HepG2 (cell line): ENCODE data around the gene UQCRHL. TPM values are rescaled to one million over a fixed set of nuclear protein-coding genes. Genes with fewer than 3 reads are reported as not detected.

Source experiments
- ERF ChIP-seq: IDR thresholded peaks from 2 replicates; pipeline ENCODE4 v1.6.1; 2018; ENCODE audit warnings: missing biosample characterization, missing genetic modification reagents
- ETV6 ChIP-seq: sonication (generic); formaldehyde crosslinking; conservative IDR thresholded peaks from 2 replicates; pipeline ENCODE4 v1.4.0; 2020; ENCODE audit warnings: missing genetic modification reagents
- HOXA7 ChIP-seq: sonication (generic); formaldehyde crosslinking; IDR thresholded peaks from 2 replicates; pipeline ENCODE4 v1.8.1; 2022; ENCODE audit warnings: mild to moderate bottlenecking, missing genetic modification reagents, moderate library complexity
- KDM4B ChIP-seq: sonication (generic); formaldehyde crosslinking; IDR thresholded peaks from 2 replicates; pipeline ENCODE4 v1.4.0; 2020; ENCODE audit warnings: missing genetic modification reagents
- NR2F2 ChIP-seq: IDR thresholded peaks from 2 replicates; pipeline ENCODE4 v1.6.1; 2012; ENCODE audit warnings: low read depth, inconsistent platforms, borderline replicate concordance
- NR3C1 ChIP-seq: sonication (generic); formaldehyde crosslinking; IDR thresholded peaks from 2 replicates; pipeline ENCODE4 v1.4.0; 2020; ENCODE audit warnings: missing genetic modification reagents
- SIN3B ChIP-seq: fragments of 150-350 bp; IDR thresholded peaks from 2 replicates; pipeline ENCODE4 v1.6.1; 2014; ENCODE audit warnings: low read length
- SP4 ChIP-seq: sonication (generic); formaldehyde crosslinking; IDR thresholded peaks from 2 replicates; pipeline ENCODE4 v1.8.1; 2023; ENCODE audit warnings: mild to moderate bottlenecking, missing genetic modification reagents
- SRSF9 ChIP-seq: fragments of 200-400 bp; formaldehyde crosslinking; IDR thresholded peaks from 2 replicates; pipeline ENCODE4 v1.6.1; 2018; ENCODE audit warnings: borderline replicate concordance, mild to moderate bottlenecking, low read depth, low read length; ENCODE audit not compliant: insufficient read depth, poor library complexity, severe bottlenecking
- TRIM24 ChIP-seq: sonication (generic); formaldehyde crosslinking; IDR thresholded peaks from 2 replicates; pipeline ENCODE4 v1.8.0; 2022; ENCODE audit warnings: mild to moderate bottlenecking, missing genetic modification reagents
- TSC22D2 ChIP-seq: sonication (generic); formaldehyde crosslinking; IDR thresholded peaks from 2 replicates; pipeline ENCODE4 v1.5.1; 2020; ENCODE audit warnings: missing genetic modification reagents, mild to moderate bottlenecking, borderline replicate concordance
- ZNF280B ChIP-seq: sonication (generic); formaldehyde crosslinking; IDR thresholded peaks from 2 replicates; pipeline ENCODE4 v1.5.0; 2020; ENCODE audit warnings: missing genetic modification reagents, mild to moderate bottlenecking, borderline replicate concordance
- ZNF430 ChIP-seq: sonication (generic); formaldehyde crosslinking; IDR thresholded peaks from 2 replicates; pipeline ENCODE4 v1.9.0; 2021; ENCODE audit warnings: mild to moderate bottlenecking, missing genetic modification reagents
- ZNF605 ChIP-seq: sonication (generic); formaldehyde crosslinking; IDR thresholded peaks from 2 replicates; pipeline ENCODE4 v1.8.0; 2022; ENCODE audit warnings: mild to moderate bottlenecking, missing genetic modification reagents
- ZNF607 ChIP-seq: sonication (generic); formaldehyde crosslinking; IDR thresholded peaks from 2 replicates; pipeline ENCODE4 v1.5.1; 2020; ENCODE audit warnings: missing genetic modification reagents, mild to moderate bottlenecking, borderline replicate concordance
- polyA plus RNA-seq, 8 experiments: library from polyadenylated mRNA; depleted of rRNA in 3 of 8; stranded (reverse) in 7 of 8; unstranded in 1 of 8; fragments of >200 nt; fragmentation: Illumina TruSeq in 4 of 8; extraction: Trizol in 4 of 8; gene quantifications; 2 replicates each; pipeline versions ENCODE4 v1.2.1 to v1.2.3, GENCODE V29; 2011 to 2016; ENCODE audit warnings: low read depth in 4 of 8, missing spikeins in 1 of 8, mixed read lengths in 1 of 8; ENCODE audit not compliant: insufficient read depth in 1 of 8
- total RNA-seq, 5 experiments: library from RNA; depleted of rRNA; stranded (reverse); fragments of >200 nt; fragmentation: Illumina TruSeq; extraction: Trizol; gene quantifications; 2 replicates each; pipeline ENCODE4 v1.2.3, GENCODE V29; 2016; ENCODE audit warnings: low read depth in 1 of 5
- TF ChIP-seq, protein P1 (sequence below): sonication (generic); formaldehyde crosslinking; IDR thresholded peaks from 2 replicates; pipeline ENCODE4 v1.4.0; 2020; ENCODE audit warnings: missing genetic modification reagents
- TF ChIP-seq, protein P2 (sequence below), 2 experiments: sonication (generic) in 1 of 2; formaldehyde crosslinking in 1 of 2; IDR thresholded peaks; 2 replicates each; pipeline versions ENCODE4 v1.5.1 to v1.6.1; 2011 to 2020; ENCODE audit warnings: borderline replicate concordance in 1 of 2, low read depth in 1 of 2, low read length in 1 of 2, mild to moderate bottlenecking in 1 of 2, missing genetic modification reagents in 1 of 2, moderate library complexity in 1 of 2

UQCRHL gene
- total and polyA plus RNA-seq, 2 of the 13 experiments (the other 11 are each of a cell fraction or from before 2014, with no cell fraction given) = 1.8 to 2.3 TPM

DNA sequence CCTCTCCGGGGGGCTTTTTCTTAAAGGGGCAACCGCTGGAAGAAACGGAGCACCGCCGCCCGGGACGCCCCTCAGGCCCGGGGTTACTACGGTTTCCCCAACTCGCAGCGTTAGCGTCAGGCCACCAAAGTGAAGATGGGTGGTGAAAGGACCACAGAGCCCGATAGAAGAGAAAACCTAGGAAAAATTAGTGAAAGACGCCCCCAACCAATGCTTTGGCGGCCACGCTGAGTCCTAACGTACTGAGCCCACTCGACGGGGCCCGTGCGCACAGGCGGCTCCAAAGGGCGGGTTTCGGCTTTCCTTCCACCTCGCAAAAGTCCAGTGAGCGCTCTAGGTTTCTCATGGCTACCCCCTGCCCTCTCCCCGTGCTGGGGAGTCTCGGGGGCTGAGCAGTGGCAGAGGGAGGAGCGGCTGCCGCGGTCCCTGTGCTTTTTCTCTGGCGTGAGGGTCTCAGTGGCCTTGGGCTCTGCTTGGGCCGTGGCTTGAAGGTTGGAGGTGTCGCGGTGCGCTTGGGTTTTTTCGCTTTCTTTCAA is 27.8 kb upstream of the UQCRHL start (continued):
- TF ChIP-seq ZNF605 (CRISPR knock-in tag) (peak; percentile 86), ZNF607 (CRISPR knock-in tag) (no peak), TSC22D2 (no peak), ZNF280B (CRISPR knock-in tag) (no peak), ETV6 (no peak), SRSF9 (no peak), NR3C1 (CRISPR knock-in tag) (no peak), HOXA7 (no peak), NR2F2 (0 out of 2 replicates have a peak, but pooled peaks have one; percentile 36), ERF (no peak), KDM4B (no peak), SIN3B (no peak), TRIM24 (no peak), SP4 (CRISPR knock-in tag) (no peak), ZNF430 (peak; percentile 11; the same call in 1 of the 2 replicates)
- TF ChIP-seq, protein P1, sequence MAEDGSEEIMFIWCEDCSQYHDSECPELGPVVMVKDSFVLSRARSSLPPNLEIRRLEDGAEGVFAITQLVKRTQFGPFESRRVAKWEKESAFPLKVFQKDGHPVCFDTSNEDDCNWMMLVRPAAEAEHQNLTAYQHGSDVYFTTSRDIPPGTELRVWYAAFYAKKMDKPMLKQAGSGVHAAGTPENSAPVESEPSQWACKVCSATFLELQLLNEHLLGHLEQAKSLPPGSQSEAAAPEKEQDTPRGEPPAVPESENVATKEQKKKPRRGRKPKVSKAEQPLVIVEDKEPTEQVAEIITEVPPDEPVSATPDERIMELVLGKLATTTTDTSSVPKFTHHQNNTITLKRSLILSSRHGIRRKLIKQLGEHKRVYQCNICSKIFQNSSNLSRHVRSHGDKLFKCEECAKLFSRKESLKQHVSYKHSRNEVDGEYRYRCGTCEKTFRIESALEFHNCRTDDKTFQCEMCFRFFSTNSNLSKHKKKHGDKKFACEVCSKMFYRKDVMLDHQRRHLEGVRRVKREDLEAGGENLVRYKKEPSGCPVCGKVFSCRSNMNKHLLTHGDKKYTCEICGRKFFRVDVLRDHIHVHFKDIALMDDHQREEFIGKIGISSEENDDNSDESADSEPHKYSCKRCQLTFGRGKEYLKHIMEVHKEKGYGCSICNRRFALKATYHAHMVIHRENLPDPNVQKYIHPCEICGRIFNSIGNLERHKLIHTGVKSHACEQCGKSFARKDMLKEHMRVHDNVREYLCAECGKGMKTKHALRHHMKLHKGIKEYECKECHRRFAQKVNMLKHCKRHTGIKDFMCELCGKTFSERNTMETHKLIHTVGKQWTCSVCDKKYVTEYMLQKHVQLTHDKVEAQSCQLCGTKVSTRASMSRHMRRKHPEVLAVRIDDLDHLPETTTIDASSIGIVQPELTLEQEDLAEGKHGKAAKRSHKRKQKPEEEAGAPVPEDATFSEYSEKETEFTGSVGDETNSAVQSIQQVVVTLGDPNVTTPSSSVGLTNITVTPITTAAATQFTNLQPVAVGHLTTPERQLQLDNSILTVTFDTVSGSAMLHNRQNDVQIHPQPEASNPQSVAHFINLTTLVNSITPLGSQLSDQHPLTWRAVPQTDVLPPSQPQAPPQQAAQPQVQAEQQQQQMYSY (CRISPR knock-in tag) = no peak
- TF ChIP-seq, protein P2, sequence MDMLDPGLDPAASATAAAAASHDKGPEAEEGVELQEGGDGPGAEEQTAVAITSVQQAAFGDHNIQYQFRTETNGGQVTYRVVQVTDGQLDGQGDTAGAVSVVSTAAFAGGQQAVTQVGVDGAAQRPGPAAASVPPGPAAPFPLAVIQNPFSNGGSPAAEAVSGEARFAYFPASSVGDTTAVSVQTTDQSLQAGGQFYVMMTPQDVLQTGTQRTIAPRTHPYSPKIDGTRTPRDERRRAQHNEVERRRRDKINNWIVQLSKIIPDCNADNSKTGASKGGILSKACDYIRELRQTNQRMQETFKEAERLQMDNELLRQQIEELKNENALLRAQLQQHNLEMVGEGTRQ (IDR thresholded peaks at IDR 0.05; ENCODE audit: low read depth, low read length) = no peak
- TF ChIP-seq, protein P2 (CRISPR knock-in tag; IDR thresholded peaks at IDR 0.05; ENCODE audit: borderline replicate concordance) = no peak
